Dermis microvascular lymphatic vessel endothelial cell (primary cell): Measurements from ENCODE around the gene MSI2. TPM values are rescaled to one million over a fixed set of nuclear protein-coding genes. Genes with fewer than 3 reads are reported as not detected.

Experiments used
- DNase-seq, 2 donors: peaks; one replicate each; pipeline versions ENCODE4 v3.0.0 to v3.0.0-alpha.2; 2010; ENCODE audit warnings: low read depth in 2 of 2
- total RNA-seq: library from RNA; depleted of rRNA; stranded (reverse); fragments of >200 nt; gene quantifications from 2 replicates; pipeline ENCODE4 v1.2.1, GENCODE V29; 2014

MSI2 gene
- total RNA-seq, 1 donor from 2014 or later, result 7.4 TPM

DNA sequence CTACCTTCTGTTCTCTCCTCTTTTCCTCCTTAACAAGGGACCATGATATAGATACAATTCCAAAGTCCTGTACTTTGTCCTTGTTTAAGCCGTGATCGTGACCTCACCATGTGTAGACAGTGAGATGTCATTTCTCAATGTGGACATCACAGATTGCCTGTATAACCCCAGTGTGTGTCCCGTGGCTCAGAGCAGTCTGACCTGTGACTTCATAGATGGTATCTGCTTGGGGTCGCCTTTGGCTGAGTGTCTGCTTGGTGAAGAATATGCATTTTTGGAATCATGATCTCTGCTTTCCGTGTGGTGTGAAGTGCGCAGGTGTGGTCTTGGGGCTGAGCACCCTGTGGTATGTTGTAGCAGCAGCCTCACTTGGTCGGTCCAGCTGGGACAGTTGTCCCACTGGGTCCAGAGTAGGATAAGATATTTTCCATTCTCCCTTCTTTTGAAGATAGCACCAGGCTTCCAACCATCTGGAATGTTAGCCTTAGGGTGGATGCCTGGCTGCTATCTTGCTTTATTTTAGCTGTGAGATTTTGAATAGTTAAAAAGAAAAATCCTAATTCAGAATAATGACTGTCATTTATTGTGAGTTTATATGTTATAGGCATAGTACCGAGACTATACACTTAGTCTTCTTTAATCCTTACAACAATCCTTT, 13.4 kb downstream of the MSI2 start:
- no peak for DNase-seq

GRCh38 chr17:57270801-57271245, 14.5 kb downstream of the MSI2 start:
- DNase-seq, result no peak

GRCh38 chr17:57271821-57272220, 15.5 kb downstream of the MSI2 start:
- DNase-seq, result no peak

DNA sequence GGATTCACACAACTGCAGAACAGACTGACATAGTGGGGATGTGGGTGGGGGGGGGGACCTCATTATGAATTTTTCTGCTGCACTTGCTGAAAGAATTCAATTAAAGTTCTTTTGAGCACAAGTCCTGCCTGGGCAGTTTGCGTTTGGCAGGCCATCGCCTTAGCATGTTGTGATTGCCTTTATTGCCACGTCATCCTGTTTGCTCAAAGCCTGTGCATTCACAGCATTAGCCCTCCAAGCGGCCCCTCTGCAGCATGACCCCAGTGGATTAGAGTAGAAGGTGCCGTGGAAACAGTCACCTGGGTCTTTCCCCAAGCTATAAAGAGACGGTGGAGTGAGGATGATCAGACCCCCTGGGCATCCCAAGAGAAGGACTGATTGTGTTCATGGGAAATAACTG, 17.2 kb downstream of the MSI2 start:
- DNase-seq, result no peak

DNA sequence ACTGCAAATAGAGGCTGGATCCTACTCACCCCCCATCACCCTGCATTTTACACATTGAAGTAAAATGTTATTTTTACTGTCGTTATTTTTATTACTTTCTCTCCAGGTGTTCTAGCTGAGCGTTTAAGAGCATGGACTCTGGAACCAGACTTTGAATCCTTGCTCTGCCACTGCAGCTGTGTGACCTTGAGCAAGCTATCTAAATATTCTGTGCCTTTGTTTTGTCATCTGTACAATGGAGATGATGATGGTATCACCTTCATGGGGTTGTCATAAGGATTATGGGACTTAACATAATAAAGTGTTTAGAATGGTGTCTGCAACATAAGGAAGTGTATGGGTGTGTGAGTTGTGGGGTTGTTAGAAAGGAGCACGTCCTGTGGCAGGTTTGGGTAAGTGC, 17.8 kb downstream of the MSI2 start:
- DNase-seq, result no peak

DNA sequence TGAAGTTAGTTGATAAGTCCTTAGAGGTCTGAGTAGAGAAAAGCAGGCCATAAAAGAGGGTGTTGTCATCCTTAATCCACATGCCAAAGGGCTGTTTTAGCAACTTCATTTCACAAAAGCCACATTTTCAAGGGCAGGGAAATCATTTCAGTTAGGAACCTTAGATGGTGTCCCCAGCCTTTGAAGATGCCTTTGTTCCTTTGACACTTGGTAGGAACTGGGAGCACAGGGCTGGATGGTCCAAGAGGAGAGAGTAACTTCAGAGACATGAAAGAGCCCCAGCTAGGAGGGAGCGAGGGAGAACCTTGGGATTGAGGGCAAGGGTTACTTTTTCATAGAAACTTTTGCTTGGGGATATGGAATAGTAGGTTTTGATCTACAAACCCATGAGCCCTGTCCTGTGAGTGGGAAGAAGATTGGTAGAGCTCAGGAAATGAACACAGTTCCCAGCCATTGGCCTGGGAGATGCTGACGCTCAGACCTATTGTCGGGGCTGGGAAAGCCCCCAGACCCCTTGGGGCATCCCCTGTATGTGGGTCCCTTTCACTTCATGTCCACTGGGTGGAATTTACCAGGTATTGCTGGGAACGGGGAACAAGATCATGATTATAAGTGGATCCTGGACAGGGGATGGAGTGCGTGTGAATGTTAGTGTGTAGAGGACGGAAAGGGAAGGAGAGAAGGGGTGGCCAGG, 18.9 kb downstream of the MSI2 start:
- no peak for DNase-seq

GRCh38 chr17:57276621-57277020, 20.3 kb downstream of the MSI2 start:
- DNase-seq, result no peak

- DNase-seq, result no peak
These were observed 21.7 kb downstream of the MSI2 start for GRCh38 chr17:57277923-57278604.

DNA sequence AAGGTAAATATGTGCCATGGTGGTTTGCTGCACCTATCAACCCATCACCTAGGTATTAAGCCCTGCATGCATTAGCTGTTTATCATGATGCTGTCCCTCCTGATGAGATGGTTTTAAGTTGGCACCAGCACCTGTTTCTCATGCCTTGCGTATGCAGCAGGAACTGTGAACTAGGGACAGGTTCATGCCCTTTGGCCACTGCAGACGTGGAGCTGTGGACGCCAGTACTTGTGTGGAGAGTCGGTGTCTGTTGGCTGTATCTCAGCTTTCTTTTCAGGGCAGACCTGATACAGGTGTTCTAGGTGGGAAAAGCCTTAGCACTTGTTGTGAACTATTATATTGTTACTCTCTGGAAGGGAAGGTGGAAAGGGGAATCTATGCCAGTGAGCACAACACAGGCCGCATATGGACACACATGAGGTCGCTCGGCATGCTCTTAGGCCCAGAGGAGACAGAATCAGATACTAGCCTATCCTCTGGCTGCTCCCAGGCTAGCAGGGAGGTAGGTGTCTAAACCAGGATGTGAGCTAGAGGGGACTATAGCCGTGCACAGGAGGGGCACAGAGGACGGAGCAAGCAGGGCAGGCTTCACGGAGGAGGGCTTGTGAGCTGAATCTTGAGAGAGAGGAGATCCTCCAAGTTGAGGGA, 22.5 kb downstream of the MSI2 start:
- DNase-seq, result no peak

GRCh38 chr17:57279432-57279831, 23.1 kb downstream of the MSI2 start:
- DNase-seq, result no peak

GRCh38 chr17:57281887-57282286, 25.6 kb downstream of the MSI2 start:
- DNase-seq, result no peak

- DNase-seq, result no peak
These were observed 26.0 kb downstream of the MSI2 start for GRCh38 chr17:57282296-57282695.

- DNase-seq, result no peak
These were observed 27.1 kb downstream of the MSI2 start for GRCh38 chr17:57283203-57283971.

GRCh38 chr17:57284583-57284982, 28.3 kb downstream of the MSI2 start:
- DNase-seq, result no peak

GRCh38 chr17:57284984-57285646, 28.8 kb downstream of the MSI2 start:
- no peak for DNase-seq

DNA sequence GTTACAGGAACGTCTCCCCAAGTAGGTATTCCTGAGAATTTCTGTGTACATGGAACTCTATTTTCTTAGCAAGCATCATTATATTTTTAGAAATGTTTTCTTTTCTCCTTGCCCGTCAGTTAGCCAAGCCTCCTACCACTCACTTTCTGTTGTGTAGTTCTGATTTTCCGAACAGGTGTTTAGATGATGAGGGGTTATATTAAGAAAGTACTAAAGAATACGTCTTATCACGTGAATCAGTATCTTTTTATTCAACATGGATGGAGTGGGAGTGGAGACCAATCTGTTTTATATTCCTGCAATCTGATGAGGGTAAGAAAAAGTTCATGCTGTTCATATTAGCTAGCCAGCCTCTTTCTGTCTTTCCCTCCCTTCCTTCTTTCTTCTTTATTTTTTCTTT, 29.4 kb downstream of the MSI2 start:
- DNase-seq, result no peak

DNA sequence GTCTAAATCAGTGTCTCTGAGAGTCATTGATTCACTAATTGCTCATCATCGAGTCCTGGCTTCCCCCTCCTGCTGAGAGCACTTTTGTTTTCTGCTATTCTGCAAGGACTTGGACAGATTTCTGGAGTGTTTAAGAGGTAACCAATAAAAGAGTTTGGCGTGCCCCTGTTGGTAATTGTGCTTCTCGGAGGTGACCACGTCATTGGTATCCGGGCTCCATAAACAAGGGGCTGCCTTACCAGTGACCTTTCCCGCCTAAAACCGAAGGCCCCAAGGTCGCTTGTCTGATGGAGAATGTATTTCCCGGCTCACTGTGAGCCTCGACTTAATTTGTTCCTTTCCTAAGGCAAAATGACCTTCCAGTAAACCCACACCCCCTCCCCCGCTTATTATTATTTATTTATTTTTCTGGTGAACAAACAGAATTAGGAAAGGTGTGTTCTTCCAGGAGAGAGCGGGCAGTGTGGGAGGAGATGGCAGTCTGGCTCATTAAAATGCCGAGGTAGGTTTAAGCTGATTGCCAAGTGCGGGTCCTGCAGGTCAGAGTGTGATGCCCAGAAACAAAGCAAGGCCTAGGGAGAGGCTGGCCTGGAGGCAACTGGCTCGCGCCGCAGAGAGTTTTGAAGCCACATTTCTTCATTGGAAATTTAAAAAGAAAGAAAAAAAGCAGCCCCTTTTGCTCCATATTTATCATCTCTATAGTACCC, 30.2 kb downstream of the MSI2 start:
- no peak for DNase-seq

- DNase-seq, result no peak
These were observed 31.9 kb downstream of the MSI2 start for GRCh38 chr17:57288040-57288772.

- no peak for DNase-seq
These were observed 32.4 kb downstream of the MSI2 start for GRCh38 chr17:57288773-57289121.

DNA sequence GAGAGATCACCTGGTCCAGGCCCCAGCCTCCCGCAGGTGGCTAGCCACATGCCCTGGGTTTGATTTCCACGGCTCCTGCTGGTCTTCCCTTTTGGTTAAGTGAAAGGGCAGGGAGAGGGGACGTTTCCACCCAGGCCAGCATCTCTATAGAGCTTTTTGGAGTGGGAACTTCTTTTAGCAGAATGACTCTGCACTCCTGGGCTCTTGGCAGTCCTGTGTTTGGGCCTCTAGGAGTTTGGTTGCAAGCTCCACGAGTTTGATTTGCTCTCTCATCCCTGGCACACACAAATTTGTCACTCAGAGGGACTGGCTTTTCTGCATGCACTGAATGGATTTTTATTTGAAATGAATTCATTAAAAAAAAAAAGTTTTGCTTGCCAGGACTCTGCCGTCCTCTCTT, 32.8 kb downstream of the MSI2 start:
- no peak for DNase-seq
